Lower leg skin (tissue), 3 donors: ENCODE measurements around the gene SLC16A6.

Source experiments
- POLR2A ChIP-seq, 2 donors: fragments of 450-650 bp; IDR thresholded peaks; one replicate each; pipeline ENCODE4 v1.6.1; 2016 to 2017; ENCODE audit warnings: antibody characterized with exemption in 2 of 2, mild to moderate bottlenecking in 1 of 2, moderate library complexity in 1 of 2
- TF ChIP-seq, protein P1 (sequence below), 3 donors: fragments of 450-650 bp; IDR thresholded peaks; one replicate each; pipeline ENCODE4 v1.5.1; 2016; ENCODE audit warnings: antibody characterized with exemption in 3 of 3, mild to moderate bottlenecking in 3 of 3, moderate library complexity in 2 of 3

GRCh38 chr17:68327823-68328557 is 37.1 kb upstream of the SLC16A6 start:
- no peak for TF ChIP-seq POLR2A (IDR thresholded peaks at IDR 0.05)
- TF ChIP-seq, protein P1, sequence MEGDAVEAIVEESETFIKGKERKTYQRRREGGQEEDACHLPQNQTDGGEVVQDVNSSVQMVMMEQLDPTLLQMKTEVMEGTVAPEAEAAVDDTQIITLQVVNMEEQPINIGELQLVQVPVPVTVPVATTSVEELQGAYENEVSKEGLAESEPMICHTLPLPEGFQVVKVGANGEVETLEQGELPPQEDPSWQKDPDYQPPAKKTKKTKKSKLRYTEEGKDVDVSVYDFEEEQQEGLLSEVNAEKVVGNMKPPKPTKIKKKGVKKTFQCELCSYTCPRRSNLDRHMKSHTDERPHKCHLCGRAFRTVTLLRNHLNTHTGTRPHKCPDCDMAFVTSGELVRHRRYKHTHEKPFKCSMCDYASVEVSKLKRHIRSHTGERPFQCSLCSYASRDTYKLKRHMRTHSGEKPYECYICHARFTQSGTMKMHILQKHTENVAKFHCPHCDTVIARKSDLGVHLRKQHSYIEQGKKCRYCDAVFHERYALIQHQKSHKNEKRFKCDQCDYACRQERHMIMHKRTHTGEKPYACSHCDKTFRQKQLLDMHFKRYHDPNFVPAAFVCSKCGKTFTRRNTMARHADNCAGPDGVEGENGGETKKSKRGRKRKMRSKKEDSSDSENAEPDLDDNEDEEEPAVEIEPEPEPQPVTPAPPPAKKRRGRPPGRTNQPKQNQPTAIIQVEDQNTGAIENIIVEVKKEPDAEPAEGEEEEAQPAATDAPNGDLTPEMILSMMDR (IDR thresholded peaks at IDR 0.05): no peak
